Left hindlimb (tissue), 1 donor: ENCODE measurements around the gene TBCD.
A peak's percentile ranks its signal among the peaks of the same experiment; 100 is the strongest.

ENCODE experiments used
- DNase-seq: peaks from one replicate; pipeline ENCODE4 v3.0.0-alpha.2; 2018

TBCD gene

GRCh38 chr17:82959990-82960418, 208.1 kb downstream of the TBCD start:
- DNase-seq: peak; percentile 24

GRCh38 chr17:82960419-82961271, 208.8 kb downstream of the TBCD start:
- peak; percentile 23 for DNase-seq

- DNase-seq: peak; percentile 20
Measured at GRCh38 chr17:82961366-82962162, 209.7 kb downstream of the TBCD start.

GRCh38 chr17:82962163-82962720, 210.4 kb downstream of the TBCD start:
- DNase-seq: peak; percentile 23

GRCh38 chr17:82963104-82963950, 211.5 kb downstream of the TBCD start:
- DNase-seq: peak; percentile 86

- peak; percentile 28 for DNase-seq
Measured at GRCh38 chr17:82964451-82964850, 212.6 kb downstream of the TBCD start.

GRCh38 chr17:82964851-82965341, 213.0 kb downstream of the TBCD start:
- peak; percentile 28 for DNase-seq

GRCh38 chr17:82965371-82965770, 213.5 kb downstream of the TBCD start:
- DNase-seq: no peak

- DNase-seq: no peak
Measured at GRCh38 chr17:82966415-82966814, 214.6 kb downstream of the TBCD start.

- DNase-seq: no peak
Measured at GRCh38 chr17:82967268-82968032, 215.6 kb downstream of the TBCD start.

- DNase-seq: peak; percentile 22
Measured at GRCh38 chr17:82968033-82968841, 216.4 kb downstream of the TBCD start.

- no peak for DNase-seq
Measured at GRCh38 chr17:82970067-82970466, 218.2 kb downstream of the TBCD start.

- peak; percentile 34 for DNase-seq
Measured at GRCh38 chr17:82970818-82971590, 219.1 kb downstream of the TBCD start.

- no peak for DNase-seq
Measured at GRCh38 chr17:82972836-82973372, 221.0 kb downstream of the TBCD start.

GRCh38 chr17:82973456-82974135, 221.7 kb downstream of the TBCD start:
- DNase-seq: peak; percentile 31

GRCh38 chr17:82974136-82974952, 222.5 kb downstream of the TBCD start:
- DNase-seq: peak; percentile 42

GRCh38 chr17:82976982-82977488, 225.2 kb downstream of the TBCD start:
- DNase-seq: no peak

GRCh38 chr17:82977606-82978005, 225.7 kb downstream of the TBCD start:
- DNase-seq: peak; percentile 22
